ENCODE data around the gene BABAM2. TPM values are rescaled to one million over a fixed set of nuclear protein-coding genes. Genes with fewer than 3 reads are reported as not detected.
A peak's percentile ranks its signal among the peaks of the same experiment; 100 is the strongest.

The BABAM2 gene
- total and polyA plus RNA-seq, 5 donors, result 45.2 to 65.2 (median 64.0) TPM

- Histone ChIP-seq H3K27me3 (ENCODE audit: control insufficient read depth, insufficient read depth) (no peaks in the 10 kb centered on the region), H3K9me3 (ENCODE audit: control insufficient read depth, low read length) (no peaks in the 10 kb centered on the region), H3K4me1 (ENCODE audit: control insufficient read depth, insufficient read depth, low read length) (peaks cover 8% of the 10 kb centered on the region), H3K4me3 (ENCODE audit: low read length) (no peak overlapping the region), H3K27ac (ENCODE audit: low read length) (peak overlapping the region; percentile 43)
- ATAC-seq (peak in 1 of 2 donors; percentile 4), DNase-seq (peak in 1 of 3 donors; percentile 67)
- WGBS, result 77% methylated on average over 17 of the region's 17 CpGs
- intact Hi-C loops (cut with DNase I), result loop anchor here in 2 of 4 donors (5.0 kb wide), 1 partner anchor 51 kb away; the partner anchor contains the start of gene FOSL2 (in 2 of the 2)
Observed at GRCh38 chr2:28341208-28341891, 450.8 kb downstream of the BABAM2 start.

DNA sequence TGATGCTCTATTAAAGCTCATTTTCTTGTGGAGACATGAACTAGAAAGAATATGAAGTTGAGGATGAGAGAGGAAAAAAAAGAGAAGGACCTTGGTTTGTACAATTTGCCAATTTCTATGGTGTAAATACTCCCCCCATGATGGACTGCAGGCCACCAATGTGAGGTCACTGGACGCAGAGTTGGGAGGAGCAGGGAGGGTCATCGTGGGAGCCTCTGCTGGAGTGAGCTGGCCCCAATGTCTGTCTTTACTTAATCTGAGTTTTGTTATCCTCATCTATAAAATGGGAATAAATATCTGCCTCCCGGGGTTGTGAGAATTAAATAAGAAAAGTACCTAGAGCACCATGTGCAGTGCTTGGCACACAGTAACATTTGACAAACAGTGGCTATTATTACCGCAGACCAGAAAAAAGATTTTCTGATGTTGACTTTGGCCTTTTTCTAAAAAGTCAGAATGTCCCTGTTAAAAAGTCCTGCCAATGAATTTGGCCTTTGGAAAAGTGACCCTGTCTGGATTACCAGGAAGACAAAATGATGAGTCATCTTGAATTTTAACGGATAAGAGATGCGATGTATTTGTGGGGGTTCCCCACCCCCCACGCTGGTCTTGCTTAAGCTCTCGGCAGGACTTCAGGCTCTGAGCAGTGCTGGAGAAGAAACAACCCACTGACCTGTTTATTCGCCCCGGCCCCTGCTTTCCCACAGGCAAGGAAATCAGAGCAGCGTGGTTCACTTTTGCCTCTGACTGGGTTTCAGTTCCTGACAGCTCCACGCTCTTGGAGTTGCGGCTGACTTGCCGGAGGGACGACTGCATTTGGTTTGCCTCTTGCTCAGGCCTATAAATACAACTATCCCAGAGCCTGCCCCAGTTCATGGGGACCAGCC is 451.8 kb downstream of the BABAM2 start:
- H3K4me3 ChIP-seq (ENCODE audit: low read length), result no peak overlapping the region
- H3K4me1 ChIP-seq (ENCODE audit: control insufficient read depth, insufficient read depth, low read length), result peaks cover 5% of the 10 kb centered on the region
- WGBS, result 24% methylated on average over 15 of the region's 15 CpGs
- intact Hi-C loops (cut with DNase I), result loop anchor here in 2 of 4 donors (5.0 kb wide), 1 partner anchor 50 kb away; the partner anchor contains the start of gene FOSL2 (in 2 of the 2)
- no peaks in the 10 kb centered on the region for H3K27me3 ChIP-seq (ENCODE audit: control insufficient read depth, insufficient read depth)
- peak; percentile 69 to 84 for ATAC-seq
- H3K27ac ChIP-seq (ENCODE audit: low read length), result peak overlapping the region; percentile 38
- no peaks in the 10 kb centered on the region for H3K9me3 ChIP-seq (ENCODE audit: control insufficient read depth, low read length)
- DNase-seq, result peak; percentile 85 to 92 (median 86)

DNA sequence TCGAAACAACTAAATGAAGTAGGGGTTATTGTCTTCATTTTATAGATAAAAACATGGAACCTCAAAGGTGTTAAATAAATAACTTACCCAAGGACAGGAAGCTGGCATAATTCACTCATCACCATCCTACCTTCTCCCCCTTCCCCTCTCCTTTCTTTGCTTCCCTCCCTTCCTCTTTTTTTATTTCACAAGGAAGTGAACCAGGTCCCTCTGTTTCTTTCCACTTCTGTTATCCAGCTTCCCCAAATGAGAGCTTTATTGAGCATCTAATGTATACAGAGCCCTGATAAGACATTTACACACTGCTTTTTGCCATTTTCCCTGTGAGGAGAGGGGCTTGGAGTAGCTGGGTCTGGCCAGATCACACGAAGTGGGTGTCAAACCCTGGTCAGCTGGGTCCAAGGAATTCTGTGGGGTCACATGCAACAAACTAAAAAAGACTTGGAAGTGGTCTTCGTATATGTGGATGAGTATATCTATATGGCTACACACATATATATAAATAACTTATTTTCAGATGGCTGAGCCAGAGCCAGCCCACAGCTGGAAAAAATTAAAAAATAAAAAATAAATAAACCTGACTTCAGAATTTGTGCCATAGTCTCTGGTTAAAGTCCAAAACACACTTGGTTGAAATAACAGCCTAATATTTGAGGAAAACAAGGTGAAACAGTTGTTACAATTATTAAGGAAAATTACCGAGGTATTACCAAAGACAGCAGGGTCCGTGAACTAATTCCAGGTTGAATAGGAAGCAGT is 452.8 kb downstream of the BABAM2 start:
- ATAC-seq, result no peak
- Histone ChIP-seq H3K27ac (ENCODE audit: low read length) (peak overlapping the region; percentile 19), H3K4me1 (ENCODE audit: control insufficient read depth, insufficient read depth, low read length) (peaks cover 3% of the 10 kb centered on the region), H3K9me3 (ENCODE audit: control insufficient read depth, low read length) (no peaks in the 10 kb centered on the region), H3K27me3 (ENCODE audit: control insufficient read depth, insufficient read depth) (no peaks in the 10 kb centered on the region), H3K4me3 (ENCODE audit: low read length) (no peak overlapping the region)
- intact Hi-C loops (cut with DNase I), result loop anchor here in 2 of 4 donors (5.0 kb wide), 1 partner anchor 49 kb away; the partner anchor contains the start of gene FOSL2 (in 2 of the 2)
- DNase-seq, result no peak
- 80% methylated on average over 5 of the region's 5 CpGs for WGBS

GRCh38 chr2:28343971-28344715 is 453.6 kb downstream of the BABAM2 start:
- Histone ChIP-seq H3K4me3 (ENCODE audit: low read length) (no peak overlapping the region), H3K27ac (ENCODE audit: low read length) (no peak overlapping the region), H3K27me3 (ENCODE audit: control insufficient read depth, insufficient read depth) (no peaks in the 10 kb centered on the region), H3K4me1 (ENCODE audit: control insufficient read depth, insufficient read depth, low read length) (no peaks in the 10 kb centered on the region), H3K9me3 (ENCODE audit: control insufficient read depth, low read length) (no peaks in the 10 kb centered on the region)
- no peak for ATAC-seq
- intact Hi-C loops (cut with DNase I), result loop anchor here in 2 of 4 donors (5.0 kb wide), 1 partner anchor 48 kb away; the partner anchor contains the start of gene FOSL2 (in 2 of the 2)
- peak in 2 of 3 donors; percentile 30 to 43 for DNase-seq
- WGBS, result 88% methylated on average over 20 of the region's 20 CpGs

DNA sequence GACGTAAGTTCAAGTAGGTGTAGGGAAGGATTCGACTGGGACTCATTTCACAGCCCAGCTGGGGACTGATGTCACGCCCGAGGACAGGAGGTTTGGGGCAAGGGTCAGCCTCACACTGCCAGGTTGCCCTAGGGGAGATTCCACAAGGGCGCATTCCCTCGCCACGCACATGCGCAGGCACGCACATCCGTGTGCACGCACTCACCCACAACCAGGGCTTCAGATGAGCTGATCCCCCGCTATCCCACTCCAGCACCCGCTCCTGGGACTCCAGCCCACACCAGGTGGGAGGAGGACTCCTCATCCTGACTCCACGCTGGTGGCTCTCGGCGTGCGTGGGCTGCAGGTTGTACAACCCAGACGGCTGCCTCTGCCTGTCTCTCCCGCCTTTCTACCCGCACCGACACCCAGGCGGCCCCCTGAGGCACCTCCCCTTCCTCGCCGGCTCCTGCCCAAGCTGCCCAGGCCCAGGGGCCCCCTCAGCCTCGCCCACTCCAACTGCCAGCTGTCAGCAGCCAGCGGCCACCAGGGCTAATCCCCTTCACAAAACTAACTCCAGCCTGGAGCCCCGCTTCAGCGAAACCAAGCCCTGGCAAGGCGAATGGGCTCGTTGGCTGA is 454.3 kb downstream of the BABAM2 start:
- intact Hi-C loops (cut with DNase I), result loop anchor here in 2 of 4 donors (5.0 kb wide), 1 partner anchor 47 kb away; the partner anchor contains the start of gene FOSL2 (in 2 of the 2)
- no peaks in the 10 kb centered on the region for H3K27me3 ChIP-seq (ENCODE audit: control insufficient read depth, insufficient read depth)
- H3K9me3 ChIP-seq (ENCODE audit: control insufficient read depth, low read length), result no peaks in the 10 kb centered on the region
- H3K4me3 ChIP-seq (ENCODE audit: low read length), result no peak overlapping the region
- DNase-seq, result peak in 2 of 3 donors; percentile 50 to 67
- no peak for ATAC-seq
- WGBS, result 91% methylated on average over 30 of the region's 30 CpGs
- no peak overlapping the region for H3K27ac ChIP-seq (ENCODE audit: low read length)
- no peaks in the 10 kb centered on the region for H3K4me1 ChIP-seq (ENCODE audit: control insufficient read depth, insufficient read depth, low read length)

DNA sequence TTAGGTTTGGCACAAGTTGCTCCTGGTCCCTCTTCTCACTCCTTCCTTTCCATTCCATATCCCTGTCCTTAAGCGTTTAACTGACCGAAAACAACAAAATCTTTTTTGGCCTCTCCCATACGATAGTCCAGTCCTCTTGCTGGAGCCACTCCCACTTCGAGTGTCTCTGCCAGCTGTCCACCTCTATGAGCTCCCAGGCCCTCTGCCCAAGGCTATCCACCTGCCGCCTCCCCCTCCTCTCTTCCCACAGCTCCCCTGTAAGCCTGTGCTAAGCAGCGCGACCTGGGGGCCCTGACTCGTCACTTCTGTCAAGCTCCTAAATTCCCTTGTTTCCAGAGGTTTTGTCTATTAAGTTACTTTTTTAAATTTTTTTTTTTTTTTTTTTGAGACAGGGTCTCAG is 455.1 kb downstream of the BABAM2 start:
- WGBS, result 79% methylated on average over 8 of the region's 8 CpGs

DNA sequence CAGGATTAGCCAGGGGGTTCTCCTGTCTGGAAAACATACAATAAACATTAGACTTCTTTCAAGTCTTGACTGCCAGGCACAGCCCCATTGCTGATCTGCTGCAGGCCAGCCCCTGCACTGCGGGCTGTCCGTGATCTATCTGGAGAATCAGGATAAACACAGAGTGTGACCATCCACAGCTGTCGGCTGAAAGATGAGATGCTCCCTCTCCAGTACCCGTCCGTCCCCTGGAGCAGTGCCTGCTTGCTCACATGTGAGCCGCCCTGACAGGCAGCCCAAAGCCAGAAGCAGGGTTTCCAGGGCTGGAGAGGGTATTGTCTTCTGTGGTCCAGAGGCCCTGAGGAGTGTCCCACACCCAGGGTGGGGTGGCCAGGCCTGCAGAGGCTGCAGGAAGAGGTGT is 456.1 kb downstream of the BABAM2 start:
- WGBS, result 69% methylated on average over 6 of the region's 6 CpGs

More for the DNA sequence above, 455.1 kb downstream of the BABAM2 start:
- ATAC-seq, result no peak
- Histone ChIP-seq H3K27me3 (ENCODE audit: control insufficient read depth, insufficient read depth) (no peaks in the 10 kb centered on the region), H3K9me3 (ENCODE audit: control insufficient read depth, low read length) (no peaks in the 10 kb centered on the region), H3K27ac (ENCODE audit: low read length) (no peak overlapping the region), H3K4me1 (ENCODE audit: control insufficient read depth, insufficient read depth, low read length) (no peaks in the 10 kb centered on the region), H3K4me3 (ENCODE audit: low read length) (no peak overlapping the region)
- intact Hi-C loops (cut with DNase I), result no loop called here
- peak in 2 of 3 donors; percentile 7 to 53 for DNase-seq

DNA sequence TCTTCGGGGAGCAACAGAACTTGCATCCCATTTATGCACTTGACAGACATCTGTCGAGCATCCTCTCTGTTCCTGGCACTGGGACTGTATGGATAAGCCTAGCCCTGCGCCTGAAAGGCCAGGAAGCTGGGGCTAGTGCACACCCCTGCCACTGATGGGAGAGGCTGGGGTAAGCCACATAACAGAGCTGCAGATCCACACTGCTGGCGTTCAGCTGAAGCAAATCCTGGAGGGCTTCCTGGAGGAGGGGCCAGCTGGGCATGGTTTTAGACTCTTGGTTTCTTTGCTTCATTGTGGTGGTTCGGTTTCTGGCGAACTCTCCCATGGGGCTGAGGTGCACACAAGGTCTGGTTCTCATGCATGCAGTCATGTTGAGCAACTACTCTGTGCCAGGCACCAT is 456.7 kb downstream of the BABAM2 start:
- ATAC-seq (no peak), DNase-seq (peak in 2 of 3 donors; percentile 8 to 35)
- 96% methylated on average over 6 of the region's 6 CpGs for WGBS
- H3K27me3 ChIP-seq (ENCODE audit: control insufficient read depth, insufficient read depth), result no peaks in the 10 kb centered on the region
- no peak overlapping the region for H3K4me3 ChIP-seq (ENCODE audit: low read length)
- intact Hi-C loops (cut with DNase I), result no loop called here
- H3K9me3 ChIP-seq (ENCODE audit: control insufficient read depth, low read length), result no peaks in the 10 kb centered on the region
- no peaks in the 10 kb centered on the region for H3K4me1 ChIP-seq (ENCODE audit: control insufficient read depth, insufficient read depth, low read length)
- H3K27ac ChIP-seq (ENCODE audit: low read length), result no peak overlapping the region

More for the DNA sequence above, 456.1 kb downstream of the BABAM2 start:
- H3K27ac ChIP-seq (ENCODE audit: low read length), result no peak overlapping the region
- no peaks in the 10 kb centered on the region for H3K4me1 ChIP-seq (ENCODE audit: control insufficient read depth, insufficient read depth, low read length)
- ATAC-seq, result peak in 1 of 2 donors; percentile 5
- H3K9me3 ChIP-seq (ENCODE audit: control insufficient read depth, low read length), result no peaks in the 10 kb centered on the region
- intact Hi-C loops (cut with DNase I), result no loop called here
- DNase-seq, result peak; percentile 14 to 65 (median 63)
- no peak overlapping the region for H3K4me3 ChIP-seq (ENCODE audit: low read length)
- H3K27me3 ChIP-seq (ENCODE audit: control insufficient read depth, insufficient read depth), result no peaks in the 10 kb centered on the region

- peak; percentile 34 to 61 (median 58) for DNase-seq
- 70% methylated on average over 9 of the region's 9 CpGs for WGBS
- Histone ChIP-seq H3K4me1 (ENCODE audit: control insufficient read depth, insufficient read depth, low read length) (no peaks in the 10 kb centered on the region), H3K4me3 (ENCODE audit: low read length) (no peak overlapping the region), H3K9me3 (ENCODE audit: control insufficient read depth, low read length) (no peaks in the 10 kb centered on the region), H3K27ac (ENCODE audit: low read length) (no peak overlapping the region), H3K27me3 (ENCODE audit: control insufficient read depth, insufficient read depth) (no peaks in the 10 kb centered on the region)
- intact Hi-C loops (cut with DNase I), result no loop called here
- ATAC-seq, result peak in 1 of 2 donors; percentile 9
Observed at GRCh38 chr2:28347596-28347995, 457.1 kb downstream of the BABAM2 start.

Data from right cardiac atrium (tissue), 5 donors.